ENCODE results near the gene C3orf18. TPM values are rescaled to one million over a fixed set of nuclear protein-coding genes. Genes with fewer than 3 reads are reported as not detected.

The C3orf18 gene
- total and polyA plus RNA-seq, 12 donors, result 6.6 to 44.3 (median 14.7) TPM

- Histone ChIP-seq H3K36me3 (replicated peaks in 1 of 2) (peaks cover 0 to 11% of the 10 kb centered on the region in 2 donors), H3K27ac (no peak overlapping the region), H3K4me1 (replicated peaks in 1 of 2) (no peaks in the 10 kb centered on the region), H3K9me3 (replicated peaks in 1 of 3) (no peaks in the 10 kb centered on the region), H3K4me3 (no peak overlapping the region), H3K27me3 (no peaks in the 10 kb centered on the region)
- TF ChIP-seq CTCF (IDR thresholded peaks at IDR 0.05) (no peak), POLR2A (IDR thresholded peaks at IDR 0.05) (no peak)
- no peak for DNase-seq
- intact Hi-C loops (cut with DNase I), result no loop called here
- 75 to 99% (median 96%) methylated on average over 2 of the region's 2 CpGs for WGBS, 4 donors
Measured at GRCh38 chr3:50577348-50577747, 9.8 kb upstream of the C3orf18 start.

DNA sequence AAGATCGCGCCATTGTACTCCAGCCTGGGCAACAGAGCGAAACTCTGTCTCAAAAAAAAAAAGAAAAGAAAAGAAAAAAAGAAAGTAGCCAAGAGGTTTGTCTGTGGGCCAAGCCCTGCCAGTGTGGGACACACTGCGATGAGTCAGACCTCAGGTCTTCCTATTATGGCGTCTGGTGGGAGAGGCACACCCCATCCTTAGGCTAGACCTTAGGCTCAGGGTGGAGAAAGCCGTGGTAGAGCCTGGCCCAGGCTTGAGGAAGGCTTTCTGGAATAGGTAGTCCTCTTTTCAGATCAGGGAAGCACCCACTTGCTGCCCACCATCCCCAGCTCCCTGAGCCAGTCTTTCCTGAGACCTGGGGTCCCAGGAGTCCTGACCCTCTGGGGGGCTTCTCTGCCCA, 7.8 kb upstream of the C3orf18 start:
- intact Hi-C loops (cut with DNase I), result no loop called here
- H3K4me1 ChIP-seq (replicated peaks in 1 of 2), result peaks cover 0 to 2% of the 10 kb centered on the region in 2 donors
- WGBS, 4 donors, result 91 to 96% (median 93%) methylated on average over 6 of the region's 6 CpGs

DNA sequence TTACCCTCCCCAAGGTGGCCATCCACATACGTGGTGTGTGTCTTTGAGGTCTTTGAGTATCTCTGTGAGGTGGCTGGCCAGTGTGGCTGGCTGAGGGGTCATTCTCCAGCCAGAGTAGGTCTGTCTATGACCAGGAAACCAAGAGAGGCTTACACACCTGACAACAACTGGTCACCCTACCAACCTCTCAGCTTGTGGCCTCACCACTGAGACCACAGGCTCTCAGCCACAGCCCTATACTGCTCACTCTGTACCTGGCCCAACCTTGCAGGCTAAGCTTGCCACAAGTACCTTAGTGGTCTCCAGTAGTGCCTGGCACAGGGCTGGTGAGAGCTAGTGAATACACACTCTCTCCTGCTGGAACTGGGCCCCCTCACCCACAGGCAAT, 6.9 kb upstream of the C3orf18 start:
- no peak for DNase-seq
- H3K4me3 ChIP-seq, result no peak overlapping the region
- H3K4me1 ChIP-seq (replicated peaks in 1 of 2), result peaks cover 7 to 9% of the 10 kb centered on the region in 2 donors
- H3K9me3 ChIP-seq (replicated peaks in 1 of 3), result no peaks in the 10 kb centered on the region
- H3K27ac ChIP-seq, result no peak overlapping the region
- TF ChIP-seq CTCF (IDR thresholded peaks at IDR 0.05) (no peak), POLR2A (IDR thresholded peaks at IDR 0.05) (no peak)
- 67 to 88% (median 82%) methylated on average over 1 of the region's 1 CpG for WGBS, 4 donors
- intact Hi-C loops (cut with DNase I), result no loop called here
- no peaks in the 10 kb centered on the region for H3K27me3 ChIP-seq
- H3K36me3 ChIP-seq (replicated peaks in 1 of 2), result peaks cover 0 to 11% of the 10 kb centered on the region in 2 donors

More for the DNA sequence above, 7.8 kb upstream of the C3orf18 start:
- Histone ChIP-seq H3K27ac (no peak overlapping the region), H3K36me3 (replicated peaks in 1 of 2) (peaks cover 0 to 11% of the 10 kb centered on the region in 2 donors), H3K9me3 (replicated peaks in 1 of 3) (no peaks in the 10 kb centered on the region), H3K27me3 (no peaks in the 10 kb centered on the region), H3K4me3 (no peak overlapping the region)
- TF ChIP-seq POLR2A (IDR thresholded peaks at IDR 0.05) (no peak), CTCF (IDR thresholded peaks at IDR 0.05) (no peak)
- no peak for DNase-seq

DNA sequence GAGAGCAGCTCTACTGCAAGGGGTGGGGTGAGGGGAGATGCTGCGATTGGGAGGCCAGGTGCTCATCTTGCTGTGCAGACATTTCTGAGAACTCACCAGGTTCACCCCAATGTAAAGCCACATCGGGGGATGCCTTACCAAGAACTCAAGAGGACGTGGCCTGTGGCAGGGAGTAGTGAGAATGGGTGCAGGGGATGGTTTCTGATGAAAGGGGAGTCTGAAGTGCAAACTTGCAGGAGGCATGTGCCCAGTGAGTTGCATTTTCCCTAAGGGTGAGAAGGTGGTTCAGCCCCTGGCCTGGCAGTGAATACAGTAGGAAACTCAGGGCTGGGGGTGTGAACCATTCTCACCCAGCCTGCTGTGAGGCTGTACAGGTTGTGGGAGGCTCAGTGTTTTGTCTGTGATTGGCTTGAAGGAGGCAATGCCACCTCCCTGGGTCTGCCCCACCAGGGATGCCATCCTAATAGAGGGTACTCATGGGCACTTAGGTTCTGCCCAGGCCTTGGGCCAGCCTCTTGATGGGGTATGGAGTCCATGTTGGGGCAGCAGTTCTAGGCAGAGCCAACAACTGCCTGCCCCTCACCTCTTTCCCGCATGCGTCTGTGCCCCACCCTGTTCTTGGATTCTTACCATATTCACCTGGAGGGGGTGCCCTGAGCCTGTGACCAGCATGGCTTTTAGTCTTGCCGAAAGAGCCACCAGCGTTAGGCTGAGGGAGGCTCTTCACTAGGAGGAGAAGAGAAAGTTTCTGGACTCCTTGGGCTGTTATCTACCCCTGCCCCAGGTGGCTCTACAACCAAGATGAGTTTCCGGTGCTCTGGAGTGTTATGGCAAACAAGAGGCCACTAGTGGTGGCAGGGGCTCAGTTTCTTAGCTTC, 6.3 kb upstream of the C3orf18 start:
- Histone ChIP-seq H3K9me3 (replicated peaks in 1 of 3) (no peaks in the 10 kb centered on the region), H3K36me3 (replicated peaks in 1 of 2) (peaks cover 0 to 11% of the 10 kb centered on the region in 2 donors), H3K27ac (no peak overlapping the region), H3K4me3 (no peak overlapping the region), H3K4me1 (replicated peaks in 1 of 2) (peaks cover 7 to 9% of the 10 kb centered on the region in 2 donors), H3K27me3 (no peaks in the 10 kb centered on the region)
- 83 to 86% (median 86%) methylated on average over 4 to 8 of the region's 8 CpGs for WGBS, 4 donors
- intact Hi-C loops (cut with DNase I), result loop anchor here in 1 of 2 donors (2.0 kb wide), 1 partner anchor 39 kb away; no protein-coding TSS in a partner anchor
- DNase-seq, result no peak
- TF ChIP-seq POLR2A (IDR thresholded peaks at IDR 0.05) (no peak), CTCF (IDR thresholded peaks at IDR 0.05) (no peak)

Measured in adrenal gland (tissue), 12 donors.